Panc1 (cell line): ENCODE data around the gene LRRC73. TPM values are rescaled to one million over a fixed set of nuclear protein-coding genes. Genes with fewer than 3 reads are reported as not detected.

Experiments
- ATAC-seq: fragments of 200-7000 bp; cut with Tn5 transposase; 2 replicates; pipeline ENCODE4 v1.9.1; 2020; ENCODE audit warnings: mild to moderate bottlenecking, moderate library complexity
- BruUV-seq: library from RNA; stranded (reverse); fragments of 400-500 nt; replicated peaks from 2 replicates; lab custom pipeline; 2021; lab: Mats Ljungman, UMichigan
- CTCF ChIA-PET: fragments of 300-600 bp; sonication (Branson Sonifier 250); formaldehyde crosslinking; loops from one replicate; lab custom pipeline; 2022; ENCODE audit warnings: antibody characterized with exemption; lab: Charles Lee
- POLR2A ChIA-PET: fragments of 300-600 bp; sonication (Branson Sonifier 250); formaldehyde crosslinking; loops from one replicate; lab custom pipeline; 2022; ENCODE audit warnings: antibody characterized with exemption; lab: Charles Lee
- DNase-seq: peaks from one replicate; pipeline ENCODE4 v3.0.0-alpha.2; 2010; ENCODE audit warnings: low read depth, low spot score
- H3K27ac ChIP-seq: 2 replicates; pipeline ENCODE4 v1.5.1; 2011; ENCODE audit warnings: mild to moderate bottlenecking, low read length, inconsistent platforms
- H3K27me3 ChIP-seq: fragments of 200-500 bp; sonication (Bioruptor generic); 2 replicates; pipeline ENCODE4 v1.6.0; 2014; ENCODE audit warnings: low read length, inconsistent platforms; ENCODE audit not compliant: control insufficient read depth, insufficient read depth
- H3K36me3 ChIP-seq: fragments of 200-500 bp; sonication (Bioruptor generic); 2 replicates; pipeline ENCODE4 v1.5.1; 2014; ENCODE audit warnings: inconsistent platforms, mild to moderate bottlenecking, low read length, moderate library complexity; ENCODE audit not compliant: control insufficient read depth, insufficient read depth
- H3K4me1 ChIP-seq: 2 replicates; pipeline ENCODE4 v1.5.1; 2011; ENCODE audit warnings: inconsistent platforms, mild to moderate bottlenecking, low read length, moderate library complexity; ENCODE audit not compliant: control insufficient read depth, insufficient read depth
- H3K4me3 ChIP-seq, 2 experiments: 2 replicates each; pipeline ENCODE4 v1.5.1; 2011 to 2012; ENCODE audit warnings: low read depth in 2 of 2, low read length in 2 of 2, mild to moderate bottlenecking in 2 of 2, inconsistent platforms in 1 of 2, moderate library complexity in 1 of 2
- H3K9me3 ChIP-seq: fragments of 200-500 bp; sonication (Bioruptor generic); 2 replicates; pipeline ENCODE4 v1.5.1; 2014; ENCODE audit warnings: low read depth, mild to moderate bottlenecking, inconsistent platforms, low read length, moderate library complexity; ENCODE audit not compliant: control insufficient read depth, insufficient read depth
- POLR2AphosphoS5 ChIP-seq: IDR thresholded peaks from 2 replicates; pipeline ENCODE4 v1.6.1; 2012; ENCODE audit warnings: mild to moderate bottlenecking, low read depth, low read length, moderate library complexity
- SIN3A ChIP-seq: IDR thresholded peaks from 2 replicates; pipeline ENCODE4 v1.6.1; 2012; ENCODE audit warnings: low read depth, mild to moderate bottlenecking, low read length, moderate library complexity, borderline replicate concordance; ENCODE audit not compliant: insufficient read depth
- TCF7L2 ChIP-seq: IDR thresholded peaks from 2 replicates; pipeline ENCODE4 v1.6.1; 2011; ENCODE audit warnings: mild to moderate bottlenecking, low read depth, low read length, inconsistent platforms
- in situ Hi-C: cut with HindIII; loops from 2 replicates; pipeline ENCODE4 v1.10.0; 2016; ENCODE audit warnings: low sequenced_read_pairs, low pct_unique_long_range_greater_than_20kb
- intact Hi-C: fragments of 100-400 bp; cut with micrococcal nuclease; formaldehyde crosslinking; loops from one replicate; pipeline ENCODE4 v1.10.0; 2022; ENCODE audit not compliant: unreplicated experiment
- total RNA-seq: library from RNA; stranded (reverse); gene quantifications from one replicate; pipeline ENCODE4 v1.2.1, GENCODE V29; 2021; ENCODE audit not compliant: unreplicated experiment
- TF ChIP-seq, protein P1 (sequence below): fragments of 450-650 bp; IDR thresholded peaks from 2 replicates; pipeline ENCODE4 v1.5.1; 2017; ENCODE audit warnings: mild to moderate bottlenecking
- TF ChIP-seq, protein P2 (sequence below), 2 experiments: IDR thresholded peaks; 2 replicates each; pipeline ENCODE4 v1.6.1; 2011 to 2012; ENCODE audit warnings: low read depth in 2 of 2, control low read depth in 1 of 2, low read length in 1 of 2, mild to moderate bottlenecking in 1 of 2, moderate library complexity in 1 of 2; ENCODE audit not compliant: insufficient read depth in 1 of 2

Gene LRRC73
- total RNA-seq, 1 experiment from 2014 or later = 2.9 TPM

DNA sequence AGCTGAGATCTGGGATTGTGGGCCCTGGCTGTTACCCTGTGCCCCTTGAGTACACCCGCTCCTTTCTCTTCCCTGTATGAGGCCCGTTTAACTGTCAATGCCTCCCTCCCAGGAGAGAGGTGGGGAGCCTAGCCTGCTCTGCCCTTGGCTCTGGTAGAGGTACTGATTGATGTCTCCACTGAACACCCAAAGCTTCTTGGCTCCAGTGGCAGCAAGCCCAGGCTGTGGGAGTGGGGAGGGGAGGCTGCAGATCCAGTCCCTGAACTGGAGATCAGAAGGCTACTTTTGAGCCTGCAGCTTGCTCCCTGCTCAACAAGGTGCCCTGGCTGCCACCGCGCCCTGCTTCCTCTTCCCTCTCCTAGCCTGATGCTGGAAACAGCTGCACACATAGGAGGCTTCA lies 7.5 kb downstream of the LRRC73 start:
- no TSS peak for BruUV-seq
- TF ChIP-seq POLR2AphosphoS5 = no peak
- TF ChIP-seq TCF7L2 = no peak
- TF ChIP-seq, protein P1, sequence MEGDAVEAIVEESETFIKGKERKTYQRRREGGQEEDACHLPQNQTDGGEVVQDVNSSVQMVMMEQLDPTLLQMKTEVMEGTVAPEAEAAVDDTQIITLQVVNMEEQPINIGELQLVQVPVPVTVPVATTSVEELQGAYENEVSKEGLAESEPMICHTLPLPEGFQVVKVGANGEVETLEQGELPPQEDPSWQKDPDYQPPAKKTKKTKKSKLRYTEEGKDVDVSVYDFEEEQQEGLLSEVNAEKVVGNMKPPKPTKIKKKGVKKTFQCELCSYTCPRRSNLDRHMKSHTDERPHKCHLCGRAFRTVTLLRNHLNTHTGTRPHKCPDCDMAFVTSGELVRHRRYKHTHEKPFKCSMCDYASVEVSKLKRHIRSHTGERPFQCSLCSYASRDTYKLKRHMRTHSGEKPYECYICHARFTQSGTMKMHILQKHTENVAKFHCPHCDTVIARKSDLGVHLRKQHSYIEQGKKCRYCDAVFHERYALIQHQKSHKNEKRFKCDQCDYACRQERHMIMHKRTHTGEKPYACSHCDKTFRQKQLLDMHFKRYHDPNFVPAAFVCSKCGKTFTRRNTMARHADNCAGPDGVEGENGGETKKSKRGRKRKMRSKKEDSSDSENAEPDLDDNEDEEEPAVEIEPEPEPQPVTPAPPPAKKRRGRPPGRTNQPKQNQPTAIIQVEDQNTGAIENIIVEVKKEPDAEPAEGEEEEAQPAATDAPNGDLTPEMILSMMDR = no peak
- no peak for TF ChIP-seq SIN3A
- TF ChIP-seq, protein P2, sequence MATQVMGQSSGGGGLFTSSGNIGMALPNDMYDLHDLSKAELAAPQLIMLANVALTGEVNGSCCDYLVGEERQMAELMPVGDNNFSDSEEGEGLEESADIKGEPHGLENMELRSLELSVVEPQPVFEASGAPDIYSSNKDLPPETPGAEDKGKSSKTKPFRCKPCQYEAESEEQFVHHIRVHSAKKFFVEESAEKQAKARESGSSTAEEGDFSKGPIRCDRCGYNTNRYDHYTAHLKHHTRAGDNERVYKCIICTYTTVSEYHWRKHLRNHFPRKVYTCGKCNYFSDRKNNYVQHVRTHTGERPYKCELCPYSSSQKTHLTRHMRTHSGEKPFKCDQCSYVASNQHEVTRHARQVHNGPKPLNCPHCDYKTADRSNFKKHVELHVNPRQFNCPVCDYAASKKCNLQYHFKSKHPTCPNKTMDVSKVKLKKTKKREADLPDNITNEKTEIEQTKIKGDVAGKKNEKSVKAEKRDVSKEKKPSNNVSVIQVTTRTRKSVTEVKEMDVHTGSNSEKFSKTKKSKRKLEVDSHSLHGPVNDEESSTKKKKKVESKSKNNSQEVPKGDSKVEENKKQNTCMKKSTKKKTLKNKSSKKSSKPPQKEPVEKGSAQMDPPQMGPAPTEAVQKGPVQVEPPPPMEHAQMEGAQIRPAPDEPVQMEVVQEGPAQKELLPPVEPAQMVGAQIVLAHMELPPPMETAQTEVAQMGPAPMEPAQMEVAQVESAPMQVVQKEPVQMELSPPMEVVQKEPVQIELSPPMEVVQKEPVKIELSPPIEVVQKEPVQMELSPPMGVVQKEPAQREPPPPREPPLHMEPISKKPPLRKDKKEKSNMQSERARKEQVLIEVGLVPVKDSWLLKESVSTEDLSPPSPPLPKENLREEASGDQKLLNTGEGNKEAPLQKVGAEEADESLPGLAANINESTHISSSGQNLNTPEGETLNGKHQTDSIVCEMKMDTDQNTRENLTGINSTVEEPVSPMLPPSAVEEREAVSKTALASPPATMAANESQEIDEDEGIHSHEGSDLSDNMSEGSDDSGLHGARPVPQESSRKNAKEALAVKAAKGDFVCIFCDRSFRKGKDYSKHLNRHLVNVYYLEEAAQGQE (IDR thresholded peaks at IDR 0.05; ENCODE audit: insufficient read depth in 1 of 2, low read depth in 2 of 2, low read length in 1 of 2) = no peak
- Histone ChIP-seq H3K4me3 (no peak overlapping the region), H3K9me3 (no peaks in the 10 kb centered on the region), H3K4me1 (peaks cover 5% of the 10 kb centered on the region; the same call in 1 of the 2 replicates), H3K27ac (no peak overlapping the region), H3K36me3 (no peaks in the 10 kb centered on the region; the same call in 1 of the 2 replicates), H3K27me3 (no peaks in the 10 kb centered on the region)
- ChIA-PET POLR2A (no interaction called here), CTCF (no interaction called here)
- ATAC-seq = no peak
- intact Hi-C loops (no loop called here), in situ Hi-C loops (no loop called here)
- DNase-seq = no peak

DNA sequence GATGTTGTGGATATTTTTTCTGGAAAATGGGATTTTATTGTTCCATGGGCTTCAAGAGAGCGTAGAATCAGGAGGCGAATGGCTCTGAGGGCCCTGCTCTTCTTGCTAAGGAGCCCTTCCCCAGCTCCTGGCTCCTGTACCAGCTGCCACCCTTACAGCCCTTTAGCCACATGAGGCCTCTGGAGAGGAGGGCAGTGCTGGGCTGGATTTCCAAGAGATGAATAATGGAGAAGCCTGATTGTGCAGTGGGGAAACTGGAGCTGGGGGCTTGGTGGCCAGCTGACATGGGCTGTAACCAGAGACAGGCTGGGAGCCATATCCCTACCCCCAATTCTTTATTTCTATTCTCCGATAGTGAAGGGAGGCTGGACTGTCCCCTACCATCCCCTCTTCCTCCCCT lies 9.2 kb downstream of the LRRC73 start:
- H3K36me3 ChIP-seq = no peaks in the 10 kb centered on the region; the same call in 1 of the 2 replicates
- in situ Hi-C loops (no loop called here), intact Hi-C loops (no loop called here)
- ChIA-PET POLR2A (no interaction called here), CTCF (no interaction called here)
- no TSS peak for BruUV-seq
- no peak overlapping the region for H3K4me3 ChIP-seq
- TF ChIP-seq, protein P2 (IDR thresholded peaks at IDR 0.05; ENCODE audit: insufficient read depth in 1 of 2, low read depth in 2 of 2, low read length in 1 of 2) = no peak
- TF ChIP-seq POLR2AphosphoS5 = no peak
- TF ChIP-seq, protein P1 = no peak
- TF ChIP-seq TCF7L2 = no peak
- H3K27ac ChIP-seq = no peak overlapping the region
- ATAC-seq = no peak
- DNase-seq = no peak
- no peaks in the 10 kb centered on the region for H3K27me3 ChIP-seq
- no peaks in the 10 kb centered on the region for H3K9me3 ChIP-seq
- H3K4me1 ChIP-seq = peaks cover 3% of the 10 kb centered on the region
